GM12878 (cell line): ENCODE measurements around the gene RPS6KA4. TPM values are rescaled to one million over a fixed set of nuclear protein-coding genes. Genes with fewer than 3 reads are reported as not detected.
A peak's percentile ranks its signal among the peaks of the same experiment; 100 is the strongest.

ENCODE experiments used
- ASH2L ChIP-seq: fragments of 300-600, 200-600 bp; sonication (generic); IDR thresholded peaks from 2 replicates; pipeline ENCODE4 v1.6.1; 2017; ENCODE audit warnings: low read depth, mild to moderate bottlenecking, borderline replicate concordance
- BCL3 ChIP-seq: IDR thresholded peaks from 2 replicates; pipeline ENCODE4 v1.6.1; 2011; ENCODE audit warnings: borderline replicate concordance, low read depth, mild to moderate bottlenecking, moderate library complexity, low read length; ENCODE audit not compliant: insufficient read depth, poor library complexity, severe bottlenecking
- BCLAF1 ChIP-seq: fragments of 450-650 bp; IDR thresholded peaks from 2 replicates; pipeline ENCODE4 v1.6.1; 2017; ENCODE audit warnings: antibody characterized with exemption, mild to moderate bottlenecking, moderate library complexity
- BHLHE40 ChIP-seq, 2 experiments: fragments of 450-650 bp in 1 of 2; IDR thresholded peaks; 2 replicates each; pipeline ENCODE4 v1.6.1; 2011 to 2017; ENCODE audit warnings: low read depth in 2 of 2, borderline replicate concordance in 1 of 2, improper control_type of control experiment in 1 of 2, low read length in 1 of 2, mild to moderate bottlenecking in 1 of 2
- CBX5 ChIP-seq: sonication (generic); IDR thresholded peaks from 2 replicates; pipeline ENCODE4 v1.6.1; 2016; ENCODE audit warnings: low read depth, moderate library complexity, mild to moderate bottlenecking, inconsistent platforms
- CTCF ChIP-seq, 3 experiments: IDR thresholded peaks in 2 of 3; conservative IDR thresholded peaks in 1 of 3; 2 replicates each; pipeline ENCODE4 v1.5.1; 2011; ENCODE audit warnings: low read depth in 3 of 3, low read length in 3 of 3, mild to moderate bottlenecking in 3 of 3, control low read depth in 2 of 3, moderate library complexity in 2 of 3, inconsistent platforms in 1 of 3, mixed read lengths in 1 of 3; ENCODE audit not compliant: control insufficient read depth in 2 of 3, insufficient read depth in 1 of 3; ENCODE audit errors: extremely low read depth in 1 of 3
- EED ChIP-seq: sonication (generic); IDR thresholded peaks from 2 replicates; pipeline ENCODE4 v1.6.1; 2016; ENCODE audit warnings: antibody characterized with exemption, low read depth
- ESRRA ChIP-seq: IDR thresholded peaks from 2 replicates; pipeline ENCODE4 v1.6.1; 2012; ENCODE audit warnings: mild to moderate bottlenecking, low read length, improper control_type of control experiment
- HDAC2 ChIP-seq: fragments of 200-600 bp; sonication (generic); IDR thresholded peaks from 2 replicates; pipeline ENCODE4 v1.6.1; 2017
- HDAC6 ChIP-seq: fragments of 200-600 bp; sonication (generic); IDR thresholded peaks from one replicate; pipeline ENCODE4 v1.8.0; 2017; ENCODE audit warnings: antibody characterized with exemption; ENCODE audit not compliant: unreplicated experiment
- IKZF1 ChIP-seq: fragments of 450-650 bp; conservative IDR thresholded peaks from 2 replicates; pipeline ENCODE4 v1.6.1; 2017; ENCODE audit warnings: antibody characterized with exemption, mild to moderate bottlenecking
- NR2C2 ChIP-seq: IDR thresholded peaks from 2 replicates; pipeline ENCODE4 v1.6.1; 2011; ENCODE audit warnings: borderline replicate concordance, low read depth; ENCODE audit not compliant: control insufficient read depth, insufficient read length
- POLR2A ChIP-seq: IDR thresholded peaks from 2 replicates; pipeline ENCODE4 v1.6.1; 2011; ENCODE audit warnings: low read depth, mild to moderate bottlenecking, low read length
- POU2F2 ChIP-seq: IDR thresholded peaks from 3 replicates; pipeline ENCODE4 v1.6.1; 2011; ENCODE audit warnings: low read depth, mild to moderate bottlenecking, low read length, borderline replicate concordance
- SMAD5 ChIP-seq: IDR thresholded peaks from 2 replicates; pipeline ENCODE4 v1.6.1; 2016; ENCODE audit warnings: antibody characterized with exemption, low read depth
- SMARCA5 ChIP-seq: fragments of 450-650 bp; IDR thresholded peaks from 2 replicates; pipeline ENCODE4 v1.6.1; 2017; ENCODE audit warnings: mild to moderate bottlenecking
- TAF1 ChIP-seq: IDR thresholded peaks from 2 replicates; pipeline ENCODE4 v1.6.1; 2011; ENCODE audit warnings: mild to moderate bottlenecking, low read depth, low read length, borderline replicate concordance
- TCF7 ChIP-seq: IDR thresholded peaks from 2 replicates; pipeline ENCODE4 v1.6.1; 2014; ENCODE audit warnings: antibody characterized with exemption, borderline replicate concordance
- ZNF24 ChIP-seq: fragments of 450-650 bp; IDR thresholded peaks from 2 replicates; pipeline ENCODE4 v1.6.1; 2017; ENCODE audit warnings: antibody characterized with exemption, mild to moderate bottlenecking
- ZNF592 ChIP-seq: fragments of 450-650 bp; IDR thresholded peaks from 2 replicates; pipeline ENCODE4 v1.6.1; 2017; ENCODE audit warnings: mild to moderate bottlenecking, moderate library complexity
- polyA plus RNA-seq, 11 experiments: library from polyadenylated mRNA; depleted of rRNA in 4 of 11; unstranded in 6 of 11; stranded (reverse) in 5 of 11; fragments of >200 nt; fragmentation: Nextera tagmentation in 4 of 11; fragmentation: Illumina TruSeq in 1 of 11; extraction: Ambion mirVana in 4 of 11; extraction: Trizol in 1 of 11; gene quantifications; 1 replicate in 1 of 11; 2 replicates in 10 of 11; pipeline versions ENCODE4 v1.2.1 to v1.2.3, GENCODE V29; 2011 to 2016; ENCODE audit warnings: inconsistent platforms in 2 of 11, missing spikeins in 2 of 11, low read depth in 1 of 11
- total RNA-seq, 4 experiments: library from RNA; depleted of rRNA in 3 of 4; stranded (reverse); fragments of >200 nt in 3 of 4; fragmentation: Illumina TruSeq in 1 of 4; extraction: Trizol in 1 of 4; gene quantifications; 2 replicates each; pipeline versions ENCODE4 v1.2.1 to v1.2.3, GENCODE V29; 2013 to 2021

Gene RPS6KA4
- total and polyA plus RNA-seq, 10 of the 15 experiments (the other 5 are each of a cell fraction or from before 2014, with no cell fraction given), result 0.34 to 32.6 (median 11.3) TPM

- peak in 1 of 2 experiments; percentile 37; a peak in 2 of 4 replicates for TF ChIP-seq BHLHE40 (IDR thresholded peaks at IDR 0.05; ENCODE audit: borderline replicate concordance in 1 of 2, low read depth in 2 of 2, low read length in 1 of 2)
- TF ChIP-seq BCLAF1, result no peak
- peak; percentile 99 for TF ChIP-seq HDAC6
- no peak for TF ChIP-seq ZNF24
- TF ChIP-seq SMAD5, result no peak
- TF ChIP-seq SMARCA5, result peak; percentile 66; the same call in 1 of the 2 replicates
- TF ChIP-seq NR2C2, result no peak
- TF ChIP-seq POU2F2, result peak; percentile 12; the same call in 1 of the 3 replicates
- TF ChIP-seq ESRRA, result no peak
- no peak for TF ChIP-seq ASH2L
- no peak for TF ChIP-seq TAF1
- 0 out of 2 replicates have a peak, but pooled peaks have one; percentile 47 for TF ChIP-seq POLR2A
- TF ChIP-seq CTCF (IDR thresholded peaks at IDR 0.05 in 2 of 3, conservative IDR thresholded peaks at IDR 0.05 in 1 of 3; ENCODE audit: control insufficient read depth in 2 of 3, extremely low read depth in 1 of 3, insufficient read depth in 1 of 3, low read depth in 3 of 3, low read length in 3 of 3), result peak; percentile 55 to 64 (median 55)
- no peak for TF ChIP-seq TCF7
- no peak for TF ChIP-seq BCL3
- peak; percentile 44; the same call in 1 of the 2 replicates for TF ChIP-seq IKZF1
- 0 out of 2 replicates have a peak, but pooled peaks have one; percentile 2 for TF ChIP-seq EED
- no peak for TF ChIP-seq ZNF592
- peak; percentile 31; the same call in 1 of the 2 replicates for TF ChIP-seq HDAC2
- TF ChIP-seq CBX5, result no peak
Measured at GRCh38 chr11:64359712-64360445, 917 bp downstream of the RPS6KA4 start (continued).
